RWPE1 (cell line): ENCODE measurements around the gene SLC35A2.
A peak's percentile ranks its signal among the peaks of the same experiment; 100 is the strongest.

Experiments
- CTCF ChIA-PET: fragments of 350-600 bp; sonication (Branson Sonifier 250); formaldehyde crosslinking; extraction: SDS; loops from one replicate; lab custom pipeline; 2021; lab: Yijun Ruan, JAX
- POLR2A ChIA-PET: fragments of 400-600 bp; formaldehyde crosslinking; extraction: SDS; loops from one replicate; lab custom pipeline; 2020; ENCODE audit warnings: antibody characterized with exemption; ENCODE audit not compliant: low non-redundant PET; lab: Yijun Ruan, JAX
- DNase-seq: peaks from one replicate; pipeline ENCODE4 v3.0.0; 2012; ENCODE audit warnings: low spot score
- H3K27ac ChIP-seq: fragments of 450-650 bp; 2 replicates; pipeline ENCODE4 v1.5.1; 2017
- TF ChIP-seq, protein P1 (sequence below): fragments of 450-650 bp; conservative IDR thresholded peaks from 2 replicates; pipeline ENCODE4 v1.5.1; 2017; ENCODE audit warnings: low read depth, mild to moderate bottlenecking

Gene SLC35A2

DNA sequence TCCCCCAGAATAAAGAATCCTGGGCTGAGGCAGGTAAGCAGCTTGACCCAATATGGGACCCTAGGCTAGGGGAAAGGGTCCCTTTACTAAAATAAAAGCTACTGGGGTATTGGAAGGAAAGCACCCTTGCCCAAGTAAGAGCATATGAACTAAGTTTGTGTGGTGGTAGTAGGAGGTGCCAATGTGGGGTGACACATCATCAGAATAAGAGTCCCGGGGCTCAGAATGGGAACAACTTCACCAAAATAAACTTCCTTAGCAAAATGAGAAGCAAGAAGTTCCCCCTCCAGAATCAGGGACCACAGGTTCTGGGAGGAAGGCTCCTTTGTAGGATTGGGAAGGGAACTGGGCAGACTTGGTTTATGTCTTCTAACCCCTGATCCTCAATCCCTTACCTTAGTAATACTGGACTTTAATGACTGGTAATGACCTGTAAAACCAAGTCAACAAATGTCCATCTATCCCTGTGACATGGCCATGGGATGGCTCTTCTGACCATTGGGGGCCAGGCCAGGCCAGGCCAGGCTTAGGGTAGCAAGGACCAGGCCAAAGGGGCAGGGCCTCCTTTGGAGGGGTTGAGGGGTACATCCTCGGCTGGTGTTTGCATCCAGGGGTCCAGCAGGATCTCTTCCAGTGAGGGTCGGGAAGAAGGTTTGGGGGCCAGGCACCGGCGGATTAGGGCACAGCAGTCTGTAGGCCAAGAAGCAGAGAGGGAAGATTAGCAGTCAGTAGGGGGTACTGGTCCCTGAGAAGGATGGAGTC, 2.3 kb upstream of the SLC35A2 start:
- DNase-seq = no peak
- TF ChIP-seq, protein P1, sequence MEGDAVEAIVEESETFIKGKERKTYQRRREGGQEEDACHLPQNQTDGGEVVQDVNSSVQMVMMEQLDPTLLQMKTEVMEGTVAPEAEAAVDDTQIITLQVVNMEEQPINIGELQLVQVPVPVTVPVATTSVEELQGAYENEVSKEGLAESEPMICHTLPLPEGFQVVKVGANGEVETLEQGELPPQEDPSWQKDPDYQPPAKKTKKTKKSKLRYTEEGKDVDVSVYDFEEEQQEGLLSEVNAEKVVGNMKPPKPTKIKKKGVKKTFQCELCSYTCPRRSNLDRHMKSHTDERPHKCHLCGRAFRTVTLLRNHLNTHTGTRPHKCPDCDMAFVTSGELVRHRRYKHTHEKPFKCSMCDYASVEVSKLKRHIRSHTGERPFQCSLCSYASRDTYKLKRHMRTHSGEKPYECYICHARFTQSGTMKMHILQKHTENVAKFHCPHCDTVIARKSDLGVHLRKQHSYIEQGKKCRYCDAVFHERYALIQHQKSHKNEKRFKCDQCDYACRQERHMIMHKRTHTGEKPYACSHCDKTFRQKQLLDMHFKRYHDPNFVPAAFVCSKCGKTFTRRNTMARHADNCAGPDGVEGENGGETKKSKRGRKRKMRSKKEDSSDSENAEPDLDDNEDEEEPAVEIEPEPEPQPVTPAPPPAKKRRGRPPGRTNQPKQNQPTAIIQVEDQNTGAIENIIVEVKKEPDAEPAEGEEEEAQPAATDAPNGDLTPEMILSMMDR = no peak
- no peak overlapping the region for H3K27ac ChIP-seq
- ChIA-PET CTCF (no interaction called here), POLR2A (no interaction called here)

DNA sequence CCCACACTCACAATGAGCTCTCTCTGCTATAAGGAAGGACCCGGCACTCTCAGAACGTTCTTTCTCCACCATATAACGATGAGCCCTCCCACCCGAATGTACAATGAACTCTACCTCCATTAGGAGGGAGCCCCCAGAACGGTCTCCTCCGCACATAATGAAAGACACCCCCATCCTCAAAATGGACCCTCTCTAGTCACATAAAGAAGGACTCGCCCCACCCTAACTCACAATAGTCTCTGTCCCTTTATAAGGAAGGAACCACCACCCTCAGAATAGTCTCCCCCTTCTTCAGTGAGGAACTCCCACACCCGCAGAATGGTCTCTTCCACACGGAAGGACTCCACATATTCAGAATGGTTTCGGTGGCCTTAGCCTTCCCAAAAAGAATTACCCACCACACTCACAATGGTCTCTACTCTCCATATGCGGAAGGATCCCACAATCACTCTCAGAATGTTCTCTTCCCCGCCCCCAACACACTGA, 477 bp downstream of the SLC35A2 start:
- POLR2A ChIA-PET = no interaction called here
- peak overlapping the region; percentile 87 for H3K27ac ChIP-seq
- TF ChIP-seq, protein P1 = no peak
- no peak for DNase-seq
- CTCF ChIA-PET = no interaction called here

DNA sequence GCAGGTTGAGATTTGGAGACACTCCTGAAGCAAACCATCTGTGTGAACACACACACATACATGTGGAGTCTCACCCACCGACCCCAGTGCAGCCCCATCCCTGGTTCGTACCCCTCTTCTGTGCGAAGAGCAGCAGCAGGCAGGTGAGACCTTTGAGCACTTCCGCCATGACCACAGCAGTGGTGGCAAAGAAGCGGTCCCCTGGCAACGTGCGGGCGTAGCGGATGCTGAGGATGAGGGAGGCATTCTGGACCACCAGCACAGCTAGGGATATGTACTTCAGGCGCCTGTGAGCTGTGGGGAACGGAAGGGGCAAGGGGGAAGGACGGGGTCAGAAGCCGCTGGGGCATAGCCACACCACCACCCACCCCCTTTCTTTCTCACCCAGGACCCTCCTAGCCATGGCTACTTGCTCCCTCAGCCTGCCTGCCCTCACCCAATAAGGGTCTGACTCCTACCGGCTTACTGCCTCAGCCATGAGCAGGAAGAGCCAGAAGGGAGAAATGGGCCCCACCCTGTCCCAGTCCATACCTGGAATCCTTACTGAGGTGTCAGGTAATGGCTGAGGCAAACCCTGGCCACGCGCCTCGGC, 1.6 kb downstream of the SLC35A2 start:
- TF ChIP-seq, protein P1 = no peak
- DNase-seq = no peak
- ChIA-PET POLR2A (no interaction called here), CTCF (no interaction called here)
- H3K27ac ChIP-seq = no peak overlapping the region

DNA sequence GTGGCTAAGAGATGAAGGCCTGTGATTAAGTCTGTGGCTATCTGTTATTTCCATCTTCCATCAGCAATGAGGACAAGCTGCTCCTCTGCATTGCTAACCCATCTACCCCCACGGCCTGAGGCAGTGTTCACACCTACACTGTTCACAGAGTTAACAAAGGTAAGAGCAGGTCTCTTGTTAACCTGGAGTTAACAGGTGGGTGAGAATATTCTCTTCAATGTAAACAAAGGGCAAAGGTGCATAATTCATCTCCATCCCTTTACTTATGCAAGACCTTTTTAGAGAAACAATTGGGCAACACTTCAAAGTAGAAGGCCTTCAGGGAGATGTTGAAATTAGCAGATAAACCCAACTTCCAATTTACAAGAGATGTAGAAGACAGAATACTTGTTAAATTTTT, 2.8 kb downstream of the SLC35A2 start:
- no peak for DNase-seq
- CTCF ChIA-PET = no interaction called here
- TF ChIP-seq, protein P1 = no peak
- POLR2A ChIA-PET = no interaction called here
- H3K27ac ChIP-seq = no peak overlapping the region

DNA sequence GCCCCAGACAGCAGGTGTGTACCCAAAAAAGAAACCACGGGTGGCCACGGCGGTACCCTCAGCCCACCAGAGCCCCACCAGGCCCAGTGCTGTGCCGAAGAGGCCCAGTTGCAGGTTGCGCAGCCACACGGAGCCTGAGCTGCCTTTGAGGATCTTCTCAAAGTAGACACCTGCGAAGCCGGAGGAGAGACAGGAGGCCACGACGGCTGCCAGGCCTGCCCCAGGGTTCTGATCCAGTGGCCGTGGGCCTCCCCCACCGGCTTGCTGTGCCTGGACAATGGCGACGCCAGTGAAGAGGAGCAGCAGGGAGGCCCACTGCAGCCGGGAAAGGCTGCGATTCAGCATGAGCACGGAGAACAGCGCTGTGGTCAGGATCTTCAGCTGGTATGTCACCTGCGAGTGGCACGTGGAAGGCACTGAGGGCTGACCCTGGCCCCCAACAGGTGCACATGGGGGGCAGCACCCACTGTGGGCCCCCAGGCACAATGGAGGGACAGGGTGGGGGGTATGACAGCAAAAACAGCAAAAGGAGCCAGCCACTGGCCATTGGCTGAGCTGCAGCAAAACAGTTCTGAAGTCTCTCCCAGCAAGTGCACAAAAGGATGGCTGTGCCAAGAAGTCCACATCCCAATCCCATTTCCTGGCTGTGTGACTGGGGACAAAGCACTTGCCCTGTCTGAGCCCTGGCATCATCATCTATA, 6.2 kb downstream of the SLC35A2 start:
- TF ChIP-seq, protein P1 = no peak
- POLR2A ChIA-PET = interaction anchor here (0.5 kb wide), 1 partner anchor 159 kb away, joined by 4 read pairs; no protein-coding TSS in a partner anchor
- CTCF ChIA-PET = no interaction called here
- no peak overlapping the region for H3K27ac ChIP-seq
- DNase-seq = no peak

DNA sequence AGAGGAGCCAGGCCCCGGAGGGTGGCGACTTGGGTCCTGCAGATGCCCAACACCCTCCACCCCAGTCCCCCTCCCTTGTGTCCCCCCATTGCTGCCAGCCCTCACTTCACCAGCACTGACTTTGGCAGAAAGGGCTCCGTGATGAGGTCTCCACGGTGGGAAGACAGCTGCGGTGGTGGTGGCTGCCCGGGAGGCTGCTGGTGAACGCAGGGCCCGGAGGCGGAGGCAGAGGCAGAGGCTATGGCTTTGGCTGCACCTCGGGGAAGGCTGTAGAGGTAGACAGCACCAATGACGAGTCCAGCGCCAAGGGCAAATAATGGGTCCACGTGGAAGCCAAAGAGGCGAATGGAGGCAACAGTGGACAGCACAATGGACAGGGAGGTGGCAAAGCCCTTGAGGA, 6.8 kb downstream of the SLC35A2 start:
- no peak for DNase-seq
- ChIA-PET CTCF (no interaction called here), POLR2A (no interaction called here)
- no peak overlapping the region for H3K27ac ChIP-seq
- TF ChIP-seq, protein P1 = no peak
